ENCODE data around the gene FAM222B. TPM values are rescaled to one million over a fixed set of nuclear protein-coding genes. Genes with fewer than 3 reads are reported as not detected.
A peak's percentile ranks its signal among the peaks of the same experiment; 100 is the strongest.

Gene FAM222B
- polyA plus RNA-seq, 1 experiment, result 8.3 TPM

- Histone ChIP-seq H3K4me3 (ENCODE audit: low read depth, low read length) (peak overlapping the region; percentile 85), H3K27me3 (ENCODE audit: control insufficient read depth, insufficient read depth, low read length) (no peaks in the 10 kb centered on the region), H3K27ac (ENCODE audit: low read depth, low read length) (peak overlapping the region; percentile 91), H3K9me3 (ENCODE audit: control insufficient read depth, insufficient read depth, low read length) (no peaks in the 10 kb centered on the region; the same call in 1 of the 2 replicates)
- ChIA-PET POLR2A (interaction anchor here (1.4 to 2.8 kb wide), 2 partner anchors 7 to 25 kb away, joined by 4 to 40 read pairs; partner anchors contain the start of genes PROCA1 and TRAF4), CTCF (interaction anchor here (1.4 kb wide), 1 partner anchor 8 kb away, joined by 4 read pairs; no protein-coding TSS in a partner anchor)
- DNase-seq (ENCODE audit: low read depth, low spot score), result no peak
- no peak for TF ChIP-seq CTCF (IDR thresholded peaks at IDR 0.05; ENCODE audit: low read depth, low read length)
These were observed 124.1 kb downstream of the FAM222B start for GRCh38 chr17:28718333-28719020.

DNA sequence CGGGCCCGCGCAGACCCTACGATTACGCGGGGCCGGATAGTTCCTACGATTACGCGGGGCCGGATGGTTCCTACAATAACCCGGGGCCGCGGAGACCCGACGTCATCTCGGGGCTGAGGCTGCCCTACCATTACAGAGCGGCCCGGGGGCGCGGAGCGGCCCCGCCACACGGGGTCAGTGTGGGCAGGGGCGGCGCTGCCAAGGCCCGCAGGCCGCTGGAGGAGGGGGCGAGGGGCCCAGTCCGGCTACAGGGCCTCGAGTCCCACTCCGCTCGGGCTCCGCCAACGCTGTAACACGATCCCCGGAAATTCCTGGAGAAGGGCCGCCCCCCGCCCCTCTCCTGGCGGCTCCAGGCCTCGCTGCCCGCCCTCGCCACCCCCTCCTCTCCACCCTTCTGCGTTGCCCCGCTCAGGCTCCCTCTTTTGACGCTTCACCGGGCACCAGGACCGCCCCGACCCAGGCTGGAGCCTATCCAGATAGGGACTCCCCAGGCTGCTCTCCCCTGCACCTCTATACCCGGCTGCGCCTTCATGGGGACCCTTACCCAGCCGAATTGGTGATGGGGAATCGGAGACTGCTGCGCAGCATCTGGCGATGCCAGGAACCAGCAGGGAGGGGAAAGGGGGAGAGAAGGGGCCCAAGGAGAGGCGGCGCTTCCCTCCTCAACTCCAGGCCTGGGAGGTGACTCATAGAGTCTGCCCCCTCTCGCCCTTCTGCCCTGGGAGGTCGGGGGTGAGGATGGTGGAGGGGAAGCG, 124.8 kb downstream of the FAM222B start, which contains the start of gene RAB34:
RAB34 (minus strand) TSS at position 291 of the 755 bp plus-strand sequence. CDS start 602 bp downstream, outside the sequence.
- CTCF ChIA-PET, result no interaction called here
- Histone ChIP-seq H3K27me3 (ENCODE audit: control insufficient read depth, insufficient read depth, low read length) (no peaks in the 10 kb centered on the region), H3K9me3 (ENCODE audit: control insufficient read depth, insufficient read depth, low read length) (no peaks in the 10 kb centered on the region; the same call in 1 of the 2 replicates), H3K4me3 (ENCODE audit: low read depth, low read length) (peak within 1 kb of the TSS; percentile 85), H3K27ac (ENCODE audit: low read depth, low read length) (peak within 1 kb of the TSS; percentile 91)
- POLR2A ChIA-PET, result no interaction called here
- TF ChIP-seq CTCF (IDR thresholded peaks at IDR 0.05; ENCODE audit: low read depth, low read length), result peak; percentile 15; the same call in 1 of the 2 replicates
- peak; percentile 74 for DNase-seq (ENCODE audit: low read depth, low spot score)

- no peak for DNase-seq (ENCODE audit: low read depth, low spot score)
- TF ChIP-seq CTCF (IDR thresholded peaks at IDR 0.05; ENCODE audit: low read depth, low read length), result no peak
- H3K9me3 ChIP-seq (ENCODE audit: control insufficient read depth, insufficient read depth, low read length), result no peaks in the 10 kb centered on the region; the same call in 1 of the 2 replicates
- H3K4me3 ChIP-seq (ENCODE audit: low read depth, low read length), result peak overlapping the region; percentile 85
- H3K27ac ChIP-seq (ENCODE audit: low read depth, low read length), result peak overlapping the region; percentile 91
- H3K27me3 ChIP-seq (ENCODE audit: control insufficient read depth, insufficient read depth, low read length), result no peaks in the 10 kb centered on the region
- POLR2A ChIA-PET, result no interaction called here
- CTCF ChIA-PET, result interaction anchor here (1.0 kb wide), 1 partner anchor 10 kb away, joined by 3 read pairs; no protein-coding TSS in a partner anchor
These were observed 125.6 kb downstream of the FAM222B start for GRCh38 chr17:28716740-28717577.

DNA sequence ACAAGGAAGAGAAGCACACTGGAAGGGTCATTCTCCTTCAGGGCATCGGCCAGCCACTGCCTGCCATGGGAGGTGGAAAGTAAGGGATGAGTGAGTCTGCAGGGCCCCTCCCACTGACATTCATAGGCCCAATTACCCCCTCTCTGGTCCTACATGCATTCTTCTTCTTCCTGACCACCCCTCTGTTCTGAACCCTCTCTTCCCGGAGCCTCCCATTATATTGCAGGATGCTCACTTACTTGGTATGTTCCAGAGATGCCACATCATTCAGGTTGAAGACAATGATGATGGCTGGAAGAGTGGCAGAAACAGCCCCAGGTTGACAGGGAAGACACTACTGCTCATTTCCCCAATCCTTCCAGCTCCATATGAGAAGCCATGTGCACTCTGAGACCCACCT, 127.4 kb downstream of the FAM222B start:
- no peak for DNase-seq (ENCODE audit: low read depth, low spot score)
- Histone ChIP-seq H3K4me3 (ENCODE audit: low read depth, low read length) (peak overlapping the region; percentile 85), H3K27me3 (ENCODE audit: control insufficient read depth, insufficient read depth, low read length) (no peaks in the 10 kb centered on the region), H3K27ac (ENCODE audit: low read depth, low read length) (no peak overlapping the region), H3K9me3 (ENCODE audit: control insufficient read depth, insufficient read depth, low read length) (no peaks in the 10 kb centered on the region; the same call in 1 of the 2 replicates)
- ChIA-PET POLR2A (interaction anchor here (0.6 kb wide), 1 partner anchor 54 kb away, joined by 11 read pairs; no protein-coding TSS in a partner anchor), CTCF (interaction anchor here (1.2 kb wide), 1 partner anchor 238 kb away, joined by 4 read pairs; no protein-coding TSS in a partner anchor)
- no peak for TF ChIP-seq CTCF (IDR thresholded peaks at IDR 0.05; ENCODE audit: low read depth, low read length)
